SW 1271 (cell line): ENCODE data around the gene TMPRSS6.

ENCODE experiments used
- DNase-seq, 2 experiments: peaks; one replicate each; lab custom pipeline; 2025; lab: John Stamatoyannopoulos, UW

TMPRSS6 gene

GRCh38 chr22:37115032-37115431, 5.5 kb upstream of the TMPRSS6 start:
- DNase-seq = no peak

DNA sequence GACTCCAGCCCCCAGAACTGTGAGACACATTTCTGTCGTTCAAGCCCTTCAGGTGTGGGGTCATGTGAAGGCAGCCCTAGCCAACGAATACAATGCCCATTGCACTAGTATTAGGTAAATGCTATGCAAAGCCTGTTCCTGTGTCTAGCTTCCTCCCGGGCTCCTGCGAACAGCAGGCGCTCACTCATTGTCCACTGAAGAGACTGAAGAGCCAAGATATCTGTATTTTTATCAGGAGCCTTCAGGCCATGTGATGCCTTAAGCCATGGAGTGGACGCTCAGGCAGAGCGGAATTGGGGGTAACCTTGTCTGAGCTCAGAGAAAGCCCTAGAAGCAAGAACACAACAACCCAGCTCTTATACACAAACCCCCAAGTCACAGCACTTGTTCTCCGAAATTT, 4.2 kb upstream of the TMPRSS6 start:
- DNase-seq = no peak

DNA sequence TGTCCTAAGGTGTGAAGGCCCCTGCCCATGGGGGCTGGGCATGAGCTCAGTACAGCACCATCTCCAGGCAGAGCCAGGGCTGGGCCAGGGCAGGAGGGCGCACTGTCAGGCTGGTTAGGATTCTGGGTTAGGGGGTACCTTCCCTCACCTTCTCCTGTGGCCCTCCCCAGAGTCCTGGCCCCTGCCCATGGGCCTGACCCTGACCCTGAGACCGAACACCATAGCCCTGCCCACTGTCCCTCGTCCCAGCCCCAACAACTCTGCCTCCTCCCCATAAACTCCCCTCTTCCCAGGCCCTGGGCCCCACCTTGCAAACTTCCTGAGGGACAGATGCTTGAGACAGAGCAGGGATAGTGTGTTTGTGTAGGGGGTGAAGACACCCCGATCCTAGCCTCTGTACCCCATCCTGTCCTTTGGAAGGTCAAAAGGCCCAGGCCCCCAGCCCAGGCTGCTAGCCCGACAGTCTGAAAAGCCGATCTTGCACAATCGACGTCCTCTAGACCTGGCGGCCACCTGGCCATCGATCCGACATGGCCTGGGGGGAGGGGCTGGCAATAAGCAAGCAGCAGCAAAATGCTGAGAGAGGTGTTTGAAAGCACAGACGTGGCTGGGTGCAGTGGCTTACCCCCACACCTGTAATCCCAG, 2.7 kb upstream of the TMPRSS6 start:
- no peak for DNase-seq

DNA sequence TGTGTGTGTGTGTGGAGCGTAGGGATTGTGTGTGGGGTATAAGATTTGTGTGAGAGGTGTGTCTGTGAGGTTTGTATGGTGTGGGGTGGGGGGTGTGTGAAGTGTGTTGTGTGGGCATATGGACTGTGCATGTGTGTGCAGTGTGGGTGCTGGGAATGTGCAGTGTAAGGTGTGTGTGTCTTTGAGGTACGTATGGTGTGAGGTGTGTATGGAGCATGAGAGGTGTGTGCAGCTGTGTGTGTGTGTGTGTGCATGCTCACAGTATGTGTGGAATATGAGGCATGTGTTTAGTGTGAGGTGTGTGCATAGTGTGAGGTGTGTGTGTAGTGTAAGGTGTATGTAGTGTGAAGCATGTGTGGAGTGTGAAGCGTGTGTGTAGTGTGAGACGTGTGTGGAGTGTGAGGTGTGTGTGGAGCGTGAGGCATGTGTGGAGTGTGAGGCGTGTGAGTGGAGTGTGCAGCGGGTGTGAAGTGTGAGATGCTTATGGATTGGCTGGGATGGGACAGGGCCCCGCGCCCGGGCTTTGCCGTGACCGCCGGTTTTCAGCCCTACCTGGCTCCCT, 1.7 kb upstream of the TMPRSS6 start:
- DNase-seq = no peak

DNA sequence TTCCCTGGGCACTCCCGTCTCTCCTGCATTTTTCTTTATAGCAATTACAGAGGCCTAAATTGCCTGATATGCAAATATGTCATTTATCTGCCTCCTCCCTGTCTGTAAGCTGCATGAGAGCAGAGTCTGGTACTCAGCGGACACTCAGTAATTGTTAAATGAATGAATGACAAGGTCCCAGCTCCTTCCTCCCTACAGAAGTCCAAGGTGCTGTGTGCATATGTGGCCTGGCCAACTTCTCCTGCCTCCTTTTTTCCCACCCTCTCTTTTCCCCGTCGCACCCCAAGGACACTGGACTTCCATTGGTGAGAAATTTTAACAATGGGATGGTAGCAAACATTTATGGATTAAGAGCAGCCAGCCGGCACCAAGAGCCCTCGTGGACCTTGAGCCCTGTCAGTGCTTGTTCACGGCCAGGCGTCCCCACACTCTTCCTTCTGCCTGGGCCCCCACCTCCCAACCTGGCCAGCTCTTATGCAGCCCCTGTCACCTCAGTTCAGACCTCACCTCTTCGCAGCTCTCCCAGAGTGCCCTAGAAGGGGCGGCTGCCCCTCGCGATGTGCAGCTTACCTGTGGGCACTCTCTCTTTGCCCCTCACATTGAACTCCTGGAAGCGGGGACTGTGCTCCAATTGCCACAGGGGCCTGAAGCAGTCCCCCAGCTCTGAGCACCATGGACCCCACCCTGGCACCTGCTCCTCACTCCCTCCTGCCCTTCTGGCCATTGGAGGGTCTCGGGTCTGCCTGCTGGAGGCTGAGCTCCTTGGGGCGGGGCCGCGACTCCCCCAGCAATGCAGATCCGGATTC, 1.5 kb downstream of the TMPRSS6 start:
- DNase-seq = no peak

DNA sequence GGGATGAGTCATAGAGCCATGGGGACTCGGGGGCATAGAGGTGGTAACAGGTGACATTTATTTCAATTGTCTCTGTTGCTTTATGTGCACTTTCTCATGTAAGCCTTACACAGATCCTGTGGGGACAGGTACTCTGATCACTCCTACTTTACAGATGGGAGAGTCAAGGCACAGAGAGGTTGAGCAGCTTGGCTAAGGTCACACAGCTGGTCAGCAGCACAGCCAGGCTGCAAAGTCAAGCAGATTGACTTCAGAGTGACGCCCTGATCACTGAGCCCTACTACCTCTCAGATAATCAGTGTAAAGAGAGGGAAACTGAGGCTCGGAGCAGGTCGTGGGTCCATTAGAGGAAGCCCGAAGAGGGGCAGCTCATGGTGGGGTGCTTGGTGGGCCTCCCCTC, 3.5 kb downstream of the TMPRSS6 start:
- no peak for DNase-seq

DNA sequence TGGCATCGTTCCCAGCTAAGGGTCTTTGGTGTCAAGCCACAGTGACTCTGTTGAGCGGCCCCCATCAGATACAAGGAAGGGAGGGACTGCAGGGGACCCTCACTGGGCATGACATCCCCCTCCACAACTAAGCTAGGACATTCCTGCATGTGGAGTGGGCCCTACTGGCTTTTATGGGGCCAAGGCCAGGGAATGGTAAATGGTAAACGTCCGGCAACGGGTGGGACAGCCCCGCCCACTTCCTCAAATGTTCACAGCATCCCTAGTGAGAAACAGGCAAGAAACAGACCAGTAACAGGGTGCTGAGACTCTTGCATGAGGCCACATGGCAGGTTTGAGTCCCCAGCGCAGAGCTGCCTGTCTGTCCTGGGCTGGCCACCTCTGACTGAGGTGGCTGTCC, 4.4 kb downstream of the TMPRSS6 start:
- DNase-seq = peak in 1 of 2 experiments; percentile 2

DNA sequence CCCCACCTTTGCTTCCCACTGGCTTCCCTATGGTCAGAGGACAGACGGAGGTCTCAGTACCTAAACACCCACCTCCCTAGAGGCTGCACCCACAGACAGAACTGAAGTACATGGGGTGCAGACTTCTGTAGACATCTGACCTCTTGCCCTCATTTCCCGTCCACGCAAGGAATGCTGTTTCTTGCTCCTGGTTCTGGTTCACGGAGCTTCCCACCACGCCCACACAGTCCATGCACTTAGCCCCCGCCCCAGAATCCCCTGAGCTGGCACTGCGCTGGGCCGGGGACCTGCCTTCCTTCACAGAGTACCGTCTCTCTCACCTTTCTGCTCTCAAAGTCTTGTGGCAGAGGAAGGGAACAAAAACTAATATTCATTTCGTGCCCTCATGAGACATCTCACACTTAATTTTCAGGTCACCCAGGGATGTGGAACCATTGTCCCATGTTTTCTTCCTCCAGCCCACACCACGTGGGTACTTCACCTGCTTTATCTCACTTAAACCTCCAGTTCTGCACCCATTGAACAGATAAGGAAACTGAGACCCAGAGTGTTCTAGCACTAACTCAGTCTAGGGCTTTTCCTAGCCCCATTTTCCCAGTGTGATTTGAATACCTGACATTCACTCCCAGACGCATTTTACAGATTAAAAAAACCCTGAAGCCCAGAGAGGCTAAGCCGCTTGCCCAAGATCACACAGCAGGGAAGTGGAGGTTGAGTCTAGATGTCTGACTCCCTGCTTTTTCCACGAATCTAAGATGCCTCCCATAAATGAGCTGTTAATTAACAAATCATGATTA, 5.7 kb downstream of the TMPRSS6 start:
- no peak for DNase-seq

DNA sequence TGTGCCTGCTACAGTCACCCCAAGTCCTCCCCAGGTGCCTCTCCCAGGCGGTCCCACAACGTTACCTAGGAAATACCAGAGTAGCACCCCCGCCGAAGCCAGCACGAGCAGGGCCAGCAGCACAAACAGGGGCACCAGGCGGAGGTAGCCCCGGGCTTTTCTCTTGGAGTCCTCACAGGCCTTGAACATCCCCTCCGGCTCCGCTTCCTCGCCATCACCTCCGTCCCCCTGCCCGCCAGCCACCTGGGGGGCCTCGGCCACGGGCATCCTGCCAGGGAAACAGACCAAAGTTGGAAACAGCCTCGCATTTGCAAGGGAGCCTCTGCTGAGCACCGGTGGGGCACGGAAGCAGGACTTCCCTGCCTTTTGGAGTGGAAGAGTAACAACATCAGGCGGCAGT, 6.4 kb downstream of the TMPRSS6 start:
- no peak for DNase-seq

GRCh38 chr22:37101311-37102066, 8.0 kb downstream of the TMPRSS6 start:
- DNase-seq = no peak

DNA sequence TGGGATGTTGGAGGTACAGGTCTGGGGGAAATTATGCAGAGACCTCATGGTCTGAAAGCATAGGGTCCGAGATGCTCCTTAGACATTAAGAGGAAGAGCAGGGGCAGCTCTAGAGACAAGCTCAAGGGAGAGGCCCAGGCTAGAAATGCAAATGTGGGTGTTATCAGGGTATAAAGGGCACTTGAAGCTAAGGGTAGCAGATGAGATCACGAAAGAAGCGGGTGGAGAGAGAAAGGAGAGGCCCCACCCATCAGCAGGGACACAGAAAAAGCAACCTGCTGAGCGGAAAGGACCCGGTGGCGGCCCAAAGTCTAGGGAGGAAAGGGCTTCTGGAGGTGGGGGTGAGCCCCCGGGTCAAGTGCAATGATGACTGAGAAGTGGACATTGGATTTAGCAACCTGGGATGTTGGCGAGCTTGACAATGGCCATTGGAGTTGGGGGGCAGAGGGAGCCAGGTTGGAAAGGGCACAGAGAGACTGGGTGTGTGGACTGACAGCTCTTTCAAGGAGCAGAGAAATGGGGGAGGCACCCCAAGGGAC, 8.9 kb downstream of the TMPRSS6 start:
- DNase-seq = no peak

DNA sequence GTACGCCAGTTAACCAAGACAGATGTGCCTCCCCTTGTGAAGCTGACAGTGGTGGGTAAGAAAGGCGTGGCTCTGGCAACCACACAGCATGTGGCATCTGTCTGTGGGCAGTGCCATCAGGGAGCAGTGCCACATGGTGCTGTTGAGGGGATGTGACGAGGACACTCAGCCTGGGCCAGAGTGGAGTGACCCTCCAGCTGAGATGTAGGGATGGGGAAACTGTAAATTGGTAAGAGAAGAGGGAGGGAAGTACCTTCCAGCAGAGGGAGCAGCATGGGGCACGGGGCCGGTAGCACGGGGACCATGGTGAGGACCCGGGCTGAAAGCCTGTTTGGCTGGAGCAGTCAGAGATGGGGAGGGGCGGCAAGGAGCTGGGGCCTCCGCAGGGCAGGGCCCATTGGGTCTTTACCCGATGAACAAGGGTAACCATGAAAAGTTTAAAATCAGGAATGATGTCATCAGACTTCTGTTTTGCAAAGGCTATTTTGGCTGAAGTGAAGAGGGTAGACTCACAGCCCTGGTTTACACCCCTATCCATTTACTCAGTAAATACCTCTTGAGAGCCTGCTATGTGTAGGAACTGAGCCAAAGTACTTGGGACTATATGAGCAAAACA, 10.4 kb downstream of the TMPRSS6 start:
- DNase-seq = no peak

- no peak for DNase-seq
Measured at GRCh38 chr22:37097346-37097745, 12.2 kb downstream of the TMPRSS6 start.

GRCh38 chr22:37095113-37095512, 14.4 kb downstream of the TMPRSS6 start:
- no peak for DNase-seq

GRCh38 chr22:37094239-37094638, 15.3 kb downstream of the TMPRSS6 start:
- DNase-seq = no peak

GRCh38 chr22:37092997-37093396, 16.5 kb downstream of the TMPRSS6 start:
- DNase-seq = no peak

DNA sequence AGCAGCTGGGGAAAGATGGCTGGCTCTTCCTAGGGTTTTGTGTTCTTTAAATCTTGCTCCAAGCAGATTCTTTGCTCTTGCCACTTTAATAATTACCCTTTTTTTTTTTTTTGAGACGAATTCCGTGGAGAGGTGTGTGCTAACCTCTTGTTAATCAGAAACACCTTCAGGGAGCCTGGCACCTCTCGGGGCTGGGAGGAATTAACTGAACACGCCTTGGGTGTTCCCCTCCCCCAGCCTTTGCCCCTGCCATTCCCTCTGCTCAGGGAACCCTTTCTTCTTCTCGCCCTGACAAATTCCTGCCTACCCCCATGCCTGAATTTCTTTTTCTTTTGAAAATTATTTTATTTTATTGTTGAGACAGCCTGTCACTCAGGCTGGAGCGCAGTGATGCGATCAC, 17.5 kb downstream of the TMPRSS6 start:
- DNase-seq = no peak

- no peak for DNase-seq
Measured at GRCh38 chr22:37090920-37091695, 18.4 kb downstream of the TMPRSS6 start.

- no peak for DNase-seq
Measured at GRCh38 chr22:37089434-37089833, 20.1 kb downstream of the TMPRSS6 start.

- DNase-seq = no peak
Measured at GRCh38 chr22:37088750-37089408, 20.6 kb downstream of the TMPRSS6 start.
